AML-193 (cell line): ENCODE results near the gene TAP2.

Experiments used
- DNase-seq, 2 experiments: peaks; one replicate each; lab custom pipeline; 2025; lab: John Stamatoyannopoulos, UW

The TAP2 gene

GRCh38 chr6:32790306-32790705 is 48.2 kb downstream of the TAP2 start:
- no peak for DNase-seq
